H1 (cell line): Measurements from ENCODE around the gene RALGAPA1. TPM values are rescaled to one million over a fixed set of nuclear protein-coding genes. Genes with fewer than 3 reads are reported as not detected.

Experiments used
- CTCF ChIA-PET: fragments of 300-600 bp; sonication (Branson Sonifier 250); formaldehyde crosslinking; loops from one replicate; lab custom pipeline; 2021; ENCODE audit not compliant: partially characterized antibody; lab: Charles Lee
- POLR2A ChIA-PET: fragments of 300-600 bp; sonication (Branson Sonifier 250); formaldehyde crosslinking; loops from one replicate; lab custom pipeline; 2021; ENCODE audit warnings: inconsistent platforms; ENCODE audit not compliant: partially characterized antibody; lab: Charles Lee
- DNase-seq, 2 experiments: peaks; one replicate each; pipeline versions ENCODE4 v3.0.0 to v3.0.0-alpha.2; 2010 to 2022; ENCODE audit warnings: low spot score in 2 of 2, low read depth in 1 of 2, mixed read lengths in 1 of 2
- FAIRE-seq: peaks from 2 replicates; lab custom pipeline; 2011; peaks lifted over from hg19 to GRCh38; lab: Jason Lieb, UNC
- H2AFZ ChIP-seq: 2 replicates; pipeline ENCODE4 v1.8.1; 2012; ENCODE audit warnings: low read length, inconsistent platforms
- H2AK5ac ChIP-seq: 2 replicates; pipeline ENCODE4 v1.6.1; 2013; ENCODE audit warnings: low read depth, low read length
- H2BK120ac ChIP-seq: replicated peaks from 2 replicates; pipeline ENCODE3; 2013; ENCODE audit warnings: low read depth, low read length, inconsistent platforms
- H2BK12ac ChIP-seq: 2 replicates; pipeline ENCODE4 v1.6.1; 2013; ENCODE audit warnings: low read depth, low read length
- H2BK15ac ChIP-seq: 2 replicates; pipeline ENCODE4 v1.6.1; 2013; ENCODE audit warnings: low read length
- H2BK20ac ChIP-seq: 2 replicates; pipeline ENCODE4 v1.6.1; 2013; ENCODE audit warnings: low read length
- H2BK5ac ChIP-seq: 2 replicates; pipeline ENCODE4 v1.6.1; 2013; ENCODE audit warnings: low read depth, low read length
- H3K14ac ChIP-seq: 2 replicates; pipeline ENCODE4 v1.6.1; 2013; ENCODE audit warnings: inconsistent platforms; ENCODE audit not compliant: insufficient read length
- H3K18ac ChIP-seq: 2 replicates; pipeline ENCODE4 v1.6.1; 2013; ENCODE audit warnings: low read length; ENCODE audit errors: extremely low read depth
- H3K23ac ChIP-seq: 2 replicates; pipeline ENCODE4 v1.6.1; 2013; ENCODE audit warnings: inconsistent platforms; ENCODE audit not compliant: insufficient read length
- H3K23me2 ChIP-seq: 2 replicates; pipeline ENCODE4 v1.6.1; 2013; ENCODE audit warnings: low read depth, low read length
- H3K27ac ChIP-seq: 2 replicates; pipeline ENCODE4 v1.6.1; 2011; ENCODE audit warnings: low read depth, low read length, inconsistent platforms
- H3K27me3 ChIP-seq, 4 experiments: replicated peaks in 1 of 4; 1 replicate in 1 of 4; 2 replicates in 3 of 4; pipeline versions ENCODE4 v1.6.1 to v1.8.1; 2011 to 2013; ENCODE audit warnings: low read length in 3 of 4, mild to moderate bottlenecking in 3 of 4, inconsistent platforms in 2 of 4, mixed read lengths in 2 of 4, moderate library complexity in 1 of 4; ENCODE audit not compliant: control insufficient read depth in 3 of 4, insufficient read depth in 3 of 4; ENCODE audit errors: extremely low read depth in 1 of 4
- H3K36me3 ChIP-seq, 4 experiments: 2 replicates each; pipeline versions ENCODE4 v1.6.1 to v1.8.1; 2011 to 2013; ENCODE audit warnings: mild to moderate bottlenecking in 4 of 4, low read length in 3 of 4, moderate library complexity in 2 of 4, control low read depth in 1 of 4, inconsistent platforms in 1 of 4; ENCODE audit not compliant: insufficient read depth in 4 of 4, control insufficient read depth in 2 of 4
- H3K4ac ChIP-seq: replicated peaks from 2 replicates; pipeline ENCODE3; 2013; ENCODE audit warnings: low read length, low read depth, mixed read lengths, inconsistent platforms; ENCODE audit not compliant: insufficient read length
- H3K4me1 ChIP-seq, 4 experiments: replicated peaks in 1 of 4; 1 replicate in 1 of 4; 2 replicates in 3 of 4; pipeline versions ENCODE4 v1.6.1 to v1.8.1; 2011 to 2013; ENCODE audit warnings: low read length in 3 of 4, inconsistent platforms in 2 of 4, mixed read lengths in 1 of 4; ENCODE audit not compliant: insufficient read depth in 4 of 4, control insufficient read depth in 3 of 4
- H3K4me2 ChIP-seq, 2 experiments: 2 replicates each; pipeline versions ENCODE4 v1.6.1 to v1.8.1; 2011 to 2013; ENCODE audit warnings: low read depth in 2 of 2, low read length in 2 of 2, control low read depth in 1 of 2, inconsistent platforms in 1 of 2, mild to moderate bottlenecking in 1 of 2; ENCODE audit not compliant: insufficient read depth in 1 of 2
- H3K4me3 ChIP-seq, 4 experiments: fragments of 200-600, 300-600 bp in 1 of 4; sonication (generic), shearing (Covaris generic), sonication (Bioruptor Twin) in 1 of 4; 2 replicates each; pipeline versions ENCODE4 v1.5.1 to v1.8.1; 2011 to 2016; ENCODE audit warnings: low read length in 4 of 4, low read depth in 3 of 4, control low read depth in 2 of 4, inconsistent platforms in 2 of 4, mild to moderate bottlenecking in 2 of 4, mixed read lengths in 1 of 4, moderate library complexity in 1 of 4; ENCODE audit not compliant: insufficient read depth in 2 of 4; ENCODE audit errors: extremely low read depth in 1 of 4
- H3K56ac ChIP-seq: replicated peaks from 2 replicates; pipeline ENCODE3; 2013; ENCODE audit warnings: low read depth, mild to moderate bottlenecking, mixed read lengths, low read length, inconsistent platforms; ENCODE audit not compliant: insufficient read length
- H3K79me1 ChIP-seq: 2 replicates; pipeline ENCODE4 v1.6.1; 2013; ENCODE audit warnings: low read depth, low read length, control low read depth
- H3K79me2 ChIP-seq, 2 experiments: 2 replicates each; pipeline versions ENCODE4 v1.6.1 to v1.8.1; 2012 to 2013; ENCODE audit warnings: low read length in 2 of 2, mild to moderate bottlenecking in 2 of 2, inconsistent platforms in 1 of 2; ENCODE audit not compliant: insufficient read depth in 2 of 2, control insufficient read depth in 1 of 2
- H3K9ac ChIP-seq, 4 experiments: replicated peaks in 1 of 4; 1 replicate in 1 of 4; 2 replicates in 3 of 4; pipeline versions ENCODE4 v1.6.1 to v1.8.1; 2011 to 2013; ENCODE audit warnings: low read depth in 3 of 4, low read length in 3 of 4, control low read depth in 2 of 4, mild to moderate bottlenecking in 2 of 4, moderate library complexity in 2 of 4, inconsistent platforms in 1 of 4; ENCODE audit errors: extremely low read depth in 1 of 4
- H3K9me3 ChIP-seq, 2 experiments: 2 replicates each; pipeline versions ENCODE4 v1.6.1 to v1.8.1; 2012 to 2013; ENCODE audit warnings: mild to moderate bottlenecking in 2 of 2, moderate library complexity in 2 of 2, control low read depth in 1 of 2, inconsistent platforms in 1 of 2, low read depth in 1 of 2, low read length in 1 of 2, mixed read lengths in 1 of 2; ENCODE audit not compliant: insufficient read depth in 2 of 2
- H4K20me1 ChIP-seq, 2 experiments: replicated peaks in 1 of 2; 2 replicates each; pipeline versions ENCODE3 to v1.8.1; 2011 to 2013; ENCODE audit warnings: inconsistent platforms in 2 of 2, low read length in 2 of 2, mild to moderate bottlenecking in 1 of 2; ENCODE audit not compliant: insufficient read depth in 2 of 2, control insufficient read depth in 1 of 2
- H4K5ac ChIP-seq: 2 replicates; pipeline ENCODE4 v1.6.1; 2013; ENCODE audit warnings: low read length, low read depth, mixed read lengths, inconsistent platforms; ENCODE audit not compliant: insufficient read length
- H4K8ac ChIP-seq: 2 replicates; pipeline ENCODE4 v1.8.0; 2013; ENCODE audit warnings: mild to moderate bottlenecking, moderate library complexity, low read length, inconsistent platforms; ENCODE audit not compliant: insufficient read depth; ENCODE audit errors: extremely low read depth
- H4K91ac ChIP-seq: replicated peaks from 2 replicates; pipeline ENCODE3; 2013; ENCODE audit warnings: low read length, mixed read lengths, inconsistent platforms; ENCODE audit not compliant: insufficient read length
- E2F6 ChIP-seq: IDR thresholded peaks from 2 replicates; pipeline ENCODE4 v1.6.1; 2012; ENCODE audit warnings: inconsistent platforms
- SIN3A ChIP-seq, 2 experiments: IDR thresholded peaks in 1 of 2; conservative IDR thresholded peaks in 1 of 2; 2 replicates each; pipeline ENCODE4 v1.6.1; 2011 to 2012; ENCODE audit warnings: low read length in 2 of 2, improper control_type of control experiment in 1 of 2, low read depth in 1 of 2, mild to moderate bottlenecking in 1 of 2
- SUZ12 ChIP-seq: fragments of 200-600 bp; sonication (generic); IDR thresholded peaks from 2 replicates; pipeline ENCODE4 v1.6.1; 2012; ENCODE audit warnings: mild to moderate bottlenecking, inconsistent platforms, low read length, moderate library complexity, mixed read lengths
- TAF7 ChIP-seq: optimal IDR thresholded peaks from 2 replicates; pipeline ENCODE3; 2011; ENCODE audit warnings: low read depth, mild to moderate bottlenecking, inconsistent platforms, low read length, moderate library complexity, borderline replicate concordance
- WGBS, 2 experiments: shearing (Covaris generic) in 1 of 2; methylation state at CpG; one replicate each; pipeline versions ENCODE4 v1.1.6 to v1.1.7; 2013 to 2015; ENCODE audit warnings: low lambda C conversion rate in 2 of 2, mixed read lengths in 2 of 2, inconsistent platforms in 1 of 2, low coverage in 1 of 2, missing lambda C conversion rate in 1 of 2; ENCODE audit not compliant: insufficient replicate concordance in 2 of 2, insufficient coverage in 1 of 2, insufficient read length in 1 of 2; ENCODE audit errors: extremely low coverage in 1 of 2, missing lambda C conversion rate in 1 of 2; 5-methylcytosine and 5-hydroxymethylcytosine counted together
- polyA plus RNA-seq, 7 experiments: library from polyadenylated mRNA; depleted of rRNA in 3 of 7; stranded (reverse) in 5 of 7; unstranded in 2 of 7; fragments of >200 nt in 5 of 7; fragments of 200-250 nt in 2 of 7; gene quantifications; 1 replicate in 5 of 7; 2 replicates in 1 of 7; 4 replicates in 1 of 7; pipeline versions ENCODE4 v1.2.1 to v1.2.3, GENCODE V29; 2011 to 2013; ENCODE audit warnings: missing spikeins in 2 of 7, mixed read lengths in 2 of 7
- total RNA-seq: library from RNA; stranded (reverse); fragmentation: NEBNext Ultra II Directional; extraction: Animal tissue kit (Norgen Biotek cat#: 25700); gene quantifications from 2 replicates; pipeline ENCODE4 v1.2.1, GENCODE V29; 2021

The RALGAPA1 gene
- total and polyA plus RNA-seq, 2 of the 8 experiments (the other 6 are each of a cell fraction or from before 2014, with no cell fraction given) = 4.2 to 26.7 TPM

GRCh38 chr14:35632676-35633075, 176.4 kb downstream of the RALGAPA1 start:
- no peak overlapping the region for H3K9ac ChIP-seq
- CTCF ChIA-PET = interaction anchor here (1.1 kb wide), 1 partner anchor 13 kb away, joined by 3 read pairs; no protein-coding TSS in a partner anchor
- H3K27me3 ChIP-seq = no peaks in the 10 kb centered on the region
- POLR2A ChIA-PET = no interaction called here
- no peak overlapping the region for H3K27ac ChIP-seq
- H4K91ac ChIP-seq = no peak overlapping the region
- H3K9me3 ChIP-seq = no peaks in the 10 kb centered on the region
- no peak for FAIRE-seq
- no peaks in the 10 kb centered on the region for H3K79me1 ChIP-seq
- WGBS, 2 experiments = 79% methylated on average over 1 of the region's 1 CpG; no CpG with 5 or more reads in 1 of the 2 experiments
- no peaks in the 10 kb centered on the region for H3K36me3 ChIP-seq
- no peak overlapping the region for H2BK15ac ChIP-seq
- no peak overlapping the region for H3K4me3 ChIP-seq
- no peaks in the 10 kb centered on the region for H3K79me2 ChIP-seq
- no peak for DNase-seq
- H2BK20ac ChIP-seq = no peak overlapping the region
- TF ChIP-seq TAF7 = no peak
- TF ChIP-seq SUZ12 = no peak
- TF ChIP-seq SIN3A (conservative IDR thresholded peaks at IDR 0.05 in 1 of 2, IDR thresholded peaks at IDR 0.05 in 1 of 2; ENCODE audit: low read depth in 1 of 2, low read length in 2 of 2) = no peak
- TF ChIP-seq E2F6 = no peak
- no peaks in the 10 kb centered on the region for H4K20me1 ChIP-seq
- no peak overlapping the region for H3K23ac ChIP-seq
- H3K23me2 ChIP-seq = peaks cover 3% of the 10 kb centered on the region; the same call in 1 of the 2 replicates
- peaks cover 0 to 2% (median 0%) of the 10 kb centered on the region in 4 experiments; a peak in 3 of 7 replicates for H3K4me1 ChIP-seq
- no peak overlapping the region for H3K18ac ChIP-seq
- H3K56ac ChIP-seq = no peak overlapping the region
- H2AK5ac ChIP-seq = no peak overlapping the region
- H4K5ac ChIP-seq = no peak overlapping the region
- H2BK12ac ChIP-seq = no peak overlapping the region
- no peak overlapping the region for H2BK120ac ChIP-seq
- H3K4ac ChIP-seq = no peak overlapping the region
- no peak overlapping the region for H2BK5ac ChIP-seq
- H2AFZ ChIP-seq = no peak overlapping the region
- no peak overlapping the region for H4K8ac ChIP-seq
- no peak overlapping the region for H3K4me2 ChIP-seq
- H3K14ac ChIP-seq = no peak overlapping the region
